Measurements from ENCODE around the gene KRTAP16-1. TPM values are rescaled to one million over a fixed set of nuclear protein-coding genes. Genes with fewer than 3 reads are reported as not detected.

The KRTAP16-1 gene
- total and polyA plus RNA-seq, 2 of the 8 experiments (the other 6 are each of a cell fraction or from before 2014, with no cell fraction given): not detected

- no peak overlapping the region for H2BK5ac ChIP-seq (ENCODE audit: low read depth, low read length)
- H4K5ac ChIP-seq (ENCODE audit: insufficient read length, low read depth, low read length): no peak overlapping the region
- ChIA-PET CTCF (ENCODE audit: partially characterized antibody) (interaction anchor here (0.6 to 4.5 kb wide), 4 partner anchors 22 to 488 kb away, joined by 3 to 27 read pairs (median 4); no protein-coding TSS in a partner anchor), POLR2A (ENCODE audit: partially characterized antibody) (no interaction called here)
- no peak overlapping the region for H3K4me3 ChIP-seq (ENCODE audit: extremely low read depth in 1 of 4, insufficient read depth in 2 of 4, low read depth in 3 of 4, low read length in 4 of 4)
- no peak for FAIRE-seq
- H2BK20ac ChIP-seq (ENCODE audit: low read length): no peak overlapping the region
- no peak overlapping the region for H3K4me2 ChIP-seq (ENCODE audit: insufficient read depth in 1 of 2, low read depth in 2 of 2, low read length in 2 of 2)
- no peak overlapping the region for H3K27ac ChIP-seq (ENCODE audit: low read depth, low read length)
- H3K4ac ChIP-seq (replicated peaks; ENCODE audit: insufficient read length, low read depth, low read length): no peak overlapping the region
- H3K56ac ChIP-seq (replicated peaks; ENCODE audit: insufficient read length, low read depth, low read length): no peak overlapping the region
- H3K36me3 ChIP-seq (ENCODE audit: control insufficient read depth in 2 of 4, insufficient read depth in 4 of 4, low read length in 3 of 4): no peaks in the 10 kb centered on the region
- H2AK5ac ChIP-seq (ENCODE audit: low read depth, low read length): no peak overlapping the region
- no peak overlapping the region for H3K18ac ChIP-seq (ENCODE audit: extremely low read depth, low read length)
- H3K14ac ChIP-seq (ENCODE audit: insufficient read length): no peak overlapping the region
- H3K79me1 ChIP-seq (ENCODE audit: low read depth, low read length): no peaks in the 10 kb centered on the region
- H2AFZ ChIP-seq (ENCODE audit: low read length): no peak overlapping the region
- DNase-seq (ENCODE audit: low read depth in 1 of 2, low spot score in 2 of 2): no peak
- no peak overlapping the region for H2BK12ac ChIP-seq (ENCODE audit: low read depth, low read length)
- H3K9ac ChIP-seq (replicated peaks in 1 of 4; ENCODE audit: extremely low read depth in 1 of 4, low read depth in 3 of 4, low read length in 3 of 4): no peak overlapping the region
- H4K20me1 ChIP-seq (replicated peaks in 1 of 2; ENCODE audit: control insufficient read depth in 1 of 2, insufficient read depth in 2 of 2, low read length in 2 of 2): no peaks in the 10 kb centered on the region
- H2BK15ac ChIP-seq (ENCODE audit: low read length): no peak overlapping the region
- no peaks in the 10 kb centered on the region for H3K79me2 ChIP-seq (ENCODE audit: control insufficient read depth in 1 of 2, insufficient read depth in 2 of 2, low read length in 2 of 2)
- no peak overlapping the region for H4K91ac ChIP-seq (replicated peaks; ENCODE audit: insufficient read length, low read length)
- no peaks in the 10 kb centered on the region for H3K23me2 ChIP-seq (ENCODE audit: low read depth, low read length)
- H4K8ac ChIP-seq (ENCODE audit: extremely low read depth, insufficient read depth, low read length): no peak overlapping the region
- no peaks in the 10 kb centered on the region for H3K4me1 ChIP-seq (replicated peaks in 1 of 4; ENCODE audit: control insufficient read depth in 3 of 4, insufficient read depth in 4 of 4, low read length in 3 of 4)
- no peaks in the 10 kb centered on the region for H3K27me3 ChIP-seq (replicated peaks in 1 of 4; ENCODE audit: control insufficient read depth in 3 of 4, extremely low read depth in 1 of 4, insufficient read depth in 3 of 4, low read length in 3 of 4)
- no peak overlapping the region for H2BK120ac ChIP-seq (replicated peaks; ENCODE audit: low read depth, low read length)
- no peak overlapping the region for H3K23ac ChIP-seq (ENCODE audit: insufficient read length)
- 80% methylated on average over 2 of the region's 2 CpGs; no CpG with 5 or more reads in 1 of the 2 experiments for WGBS, 2 experiments (ENCODE audit: extremely low coverage in 1 of 2, insufficient coverage in 1 of 2, insufficient read length in 1 of 2, insufficient replicate concordance in 2 of 2, low coverage in 1 of 2, low lambda C conversion rate in 2 of 2, missing lambda C conversion rate in 1 of 2)
- TF ChIP-seq CTBP2 (IDR thresholded peaks at IDR 0.05; ENCODE audit: borderline replicate concordance, insufficient read depth, insufficient read length, low read length): no peak
- no peak for TF ChIP-seq TAF7 (optimal IDR thresholded peaks at IDR 0.05; ENCODE audit: borderline replicate concordance, low read depth, low read length)
- TF ChIP-seq JUND (IDR thresholded peaks at IDR 0.05; ENCODE audit: low read length): no peak
- H3K9me3 ChIP-seq (ENCODE audit: insufficient read depth in 2 of 2, low read depth in 1 of 2, low read length in 1 of 2): no peaks in the 10 kb centered on the region
Observed at GRCh38 chr17:41351177-41351576, 42.1 kb upstream of the KRTAP16-1 start.
